ENCODE results near the gene MARCHF3.

The MARCHF3 gene

DNA sequence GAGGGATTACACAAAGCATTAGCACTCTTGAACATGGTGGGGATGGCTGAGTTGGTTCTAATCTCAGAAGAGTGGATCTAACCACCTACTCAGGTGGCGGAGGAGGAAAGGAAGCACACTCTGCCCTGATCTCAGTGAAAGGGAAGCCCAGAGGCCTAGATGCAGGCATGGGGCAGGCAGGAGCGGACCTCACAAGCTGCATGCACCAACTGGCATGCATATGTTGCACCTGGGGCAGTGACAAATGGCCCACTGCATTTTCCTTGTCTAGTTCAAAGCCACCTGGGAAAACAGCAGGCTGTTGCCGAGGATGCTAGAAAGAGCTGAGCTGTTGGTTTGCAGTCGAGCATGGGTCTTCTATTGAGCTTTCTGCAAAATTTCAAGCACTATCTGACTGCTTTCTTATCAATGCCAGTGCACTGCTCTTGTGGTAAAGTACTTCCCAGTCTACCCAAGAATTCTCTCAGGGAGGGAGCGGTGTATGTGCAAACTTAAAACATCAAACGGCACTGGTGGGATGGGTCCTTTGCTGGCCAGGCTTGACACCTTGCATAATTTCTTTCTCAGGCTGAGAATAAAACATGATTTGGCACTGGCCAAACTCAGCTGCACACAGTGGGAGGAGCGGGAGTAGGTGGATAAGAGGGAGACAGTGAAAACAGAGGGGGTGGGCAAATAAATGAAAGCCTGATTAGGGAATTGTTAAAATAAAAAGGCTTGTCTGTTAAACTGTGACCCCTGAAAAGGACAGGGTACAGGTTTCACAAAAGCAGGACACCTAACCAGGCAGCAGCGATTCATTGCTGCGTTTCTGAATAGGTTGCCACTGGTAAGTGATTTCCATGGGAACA is 108.9 kb downstream of the MARCHF3 start:
- H3K4me3 ChIP-seq (ENCODE audit: low read depth, low read length): no peak overlapping the region
- H3K27me3 ChIP-seq (ENCODE audit: control insufficient read depth, insufficient read depth, low read length): no peaks in the 10 kb centered on the region
- no peaks in the 10 kb centered on the region for H3K4me1 ChIP-seq
- H3K79me2 ChIP-seq: no peaks in the 10 kb centered on the region
- no peak overlapping the region for H3K27ac ChIP-seq
- no peaks in the 10 kb centered on the region for H3K36me3 ChIP-seq (ENCODE audit: control insufficient read depth, insufficient read depth, low read length)
- TF ChIP-seq, protein P1, sequence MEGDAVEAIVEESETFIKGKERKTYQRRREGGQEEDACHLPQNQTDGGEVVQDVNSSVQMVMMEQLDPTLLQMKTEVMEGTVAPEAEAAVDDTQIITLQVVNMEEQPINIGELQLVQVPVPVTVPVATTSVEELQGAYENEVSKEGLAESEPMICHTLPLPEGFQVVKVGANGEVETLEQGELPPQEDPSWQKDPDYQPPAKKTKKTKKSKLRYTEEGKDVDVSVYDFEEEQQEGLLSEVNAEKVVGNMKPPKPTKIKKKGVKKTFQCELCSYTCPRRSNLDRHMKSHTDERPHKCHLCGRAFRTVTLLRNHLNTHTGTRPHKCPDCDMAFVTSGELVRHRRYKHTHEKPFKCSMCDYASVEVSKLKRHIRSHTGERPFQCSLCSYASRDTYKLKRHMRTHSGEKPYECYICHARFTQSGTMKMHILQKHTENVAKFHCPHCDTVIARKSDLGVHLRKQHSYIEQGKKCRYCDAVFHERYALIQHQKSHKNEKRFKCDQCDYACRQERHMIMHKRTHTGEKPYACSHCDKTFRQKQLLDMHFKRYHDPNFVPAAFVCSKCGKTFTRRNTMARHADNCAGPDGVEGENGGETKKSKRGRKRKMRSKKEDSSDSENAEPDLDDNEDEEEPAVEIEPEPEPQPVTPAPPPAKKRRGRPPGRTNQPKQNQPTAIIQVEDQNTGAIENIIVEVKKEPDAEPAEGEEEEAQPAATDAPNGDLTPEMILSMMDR (IDR thresholded peaks at IDR 0.05): no peak
- H3K9ac ChIP-seq: no peak overlapping the region
- no peak overlapping the region for H2AFZ ChIP-seq
- no peaks in the 10 kb centered on the region for H3K9me3 ChIP-seq (ENCODE audit: control insufficient read depth, low read length)
- no peak overlapping the region for H3K4me2 ChIP-seq (ENCODE audit: low read length)

DNA sequence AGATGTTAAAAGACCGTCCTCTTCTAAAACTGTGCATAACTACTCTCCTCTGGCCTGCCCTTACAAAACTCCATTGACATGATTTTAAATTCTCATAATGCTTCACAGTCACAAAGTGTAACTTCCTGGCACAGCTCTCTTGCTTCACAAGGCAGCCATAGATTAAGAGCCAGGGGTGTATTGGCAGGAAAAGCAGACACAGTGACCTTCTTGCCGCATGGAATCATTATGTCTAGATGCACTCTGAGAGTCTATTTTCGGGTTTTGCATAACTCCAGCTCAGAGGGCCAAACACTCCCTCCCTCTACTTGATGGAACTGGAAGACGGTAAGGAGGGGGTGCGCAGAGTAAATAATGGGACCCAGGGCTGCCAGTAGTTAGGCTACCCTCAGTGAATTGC is 110.1 kb downstream of the MARCHF3 start:
- Histone ChIP-seq H3K79me2 (no peaks in the 10 kb centered on the region), H3K4me1 (no peaks in the 10 kb centered on the region), H3K27ac (no peak overlapping the region), H3K9ac (no peak overlapping the region), H3K4me2 (ENCODE audit: low read length) (no peak overlapping the region), H3K36me3 (ENCODE audit: control insufficient read depth, insufficient read depth, low read length) (no peaks in the 10 kb centered on the region), H2AFZ (no peak overlapping the region), H3K4me3 (ENCODE audit: low read depth, low read length) (no peak overlapping the region), H3K9me3 (ENCODE audit: control insufficient read depth, low read length) (no peaks in the 10 kb centered on the region), H3K27me3 (ENCODE audit: control insufficient read depth, insufficient read depth, low read length) (no peaks in the 10 kb centered on the region)
- TF ChIP-seq, protein P1 (IDR thresholded peaks at IDR 0.05): no peak

DNA sequence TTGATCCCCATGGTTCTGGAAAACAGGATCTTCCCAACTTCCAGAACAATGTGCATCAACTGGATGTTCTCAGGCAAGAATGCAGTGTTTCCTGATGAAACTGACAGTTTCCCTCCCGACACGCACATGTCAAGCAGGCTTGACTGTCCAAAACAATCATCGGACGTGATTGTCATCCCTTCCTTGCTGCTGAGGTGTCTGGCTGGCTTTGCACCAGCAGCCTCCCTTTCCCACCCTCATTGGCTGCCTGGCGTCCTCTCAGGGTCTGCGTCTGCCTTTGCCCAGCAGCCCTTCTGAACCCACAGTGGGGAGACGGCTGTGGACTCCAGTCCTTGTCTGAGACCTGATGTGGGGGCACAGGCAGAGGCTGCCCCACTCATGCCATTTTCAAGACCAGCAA is 110.8 kb downstream of the MARCHF3 start:
- no peaks in the 10 kb centered on the region for H3K36me3 ChIP-seq (ENCODE audit: control insufficient read depth, insufficient read depth, low read length)

DNA sequence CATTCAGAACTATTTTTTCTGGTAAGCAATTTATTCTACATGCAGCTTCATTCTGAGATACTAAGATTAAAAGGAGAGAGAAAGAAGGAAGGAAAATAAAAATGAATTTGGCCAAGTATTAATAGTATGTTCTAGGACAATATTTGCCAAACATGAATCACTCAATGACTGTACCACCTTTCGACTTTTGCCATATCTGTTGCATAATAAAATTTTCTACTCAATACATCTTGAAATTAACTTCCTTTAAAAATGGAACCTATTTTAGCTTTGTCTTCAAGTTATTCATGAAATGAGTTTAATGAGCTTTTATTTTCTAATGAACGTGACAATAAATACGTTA is 111.8 kb downstream of the MARCHF3 start:
- Histone ChIP-seq H3K9me3 (ENCODE audit: control insufficient read depth, low read length) (no peaks in the 10 kb centered on the region), H3K27me3 (ENCODE audit: control insufficient read depth, insufficient read depth, low read length) (no peaks in the 10 kb centered on the region), H3K4me1 (no peaks in the 10 kb centered on the region), H3K4me3 (ENCODE audit: low read depth, low read length) (no peak overlapping the region), H3K9ac (no peak overlapping the region), H3K79me2 (no peaks in the 10 kb centered on the region), H2AFZ (no peak overlapping the region), H3K36me3 (ENCODE audit: control insufficient read depth, insufficient read depth, low read length) (no peaks in the 10 kb centered on the region), H3K4me2 (ENCODE audit: low read length) (no peak overlapping the region), H3K27ac (no peak overlapping the region)
- TF ChIP-seq, protein P1 (IDR thresholded peaks at IDR 0.05): no peak

More for the DNA sequence above, 110.8 kb downstream of the MARCHF3 start:
- no peaks in the 10 kb centered on the region for H3K27me3 ChIP-seq (ENCODE audit: control insufficient read depth, insufficient read depth, low read length)
- no peaks in the 10 kb centered on the region for H3K4me1 ChIP-seq
- H3K4me3 ChIP-seq (ENCODE audit: low read depth, low read length): no peak overlapping the region
- H3K9me3 ChIP-seq (ENCODE audit: control insufficient read depth, low read length): no peaks in the 10 kb centered on the region
- no peaks in the 10 kb centered on the region for H3K79me2 ChIP-seq
- no peak overlapping the region for H3K9ac ChIP-seq
- TF ChIP-seq, protein P1 (IDR thresholded peaks at IDR 0.05): no peak
- no peak overlapping the region for H3K4me2 ChIP-seq (ENCODE audit: low read length)
- no peak overlapping the region for H3K27ac ChIP-seq
- no peak overlapping the region for H2AFZ ChIP-seq
